Brain microvascular endothelial cell (primary cell): ENCODE results near the gene CINP.

ENCODE experiments used
- DNase-seq: peaks from one replicate; pipeline ENCODE4 v3.0.0-alpha.2; 2020
- H3K27ac ChIP-seq: fragments of 250-450 bp; sonication (Bioruptor Pico); 2 replicates; pipeline ENCODE4 v1.5.1; 2020; ENCODE audit warnings: mild to moderate bottlenecking, moderate library complexity
- H3K27me3 ChIP-seq: fragments of 250-450 bp; sonication (Bioruptor Pico); replicated peaks from 2 replicates; pipeline ENCODE4 v1.5.1; 2020; ENCODE audit warnings: mild to moderate bottlenecking
- H3K36me3 ChIP-seq: fragments of 250-450 bp; sonication (Bioruptor Pico); replicated peaks from 2 replicates; pipeline ENCODE4 v1.5.1; 2020; ENCODE audit warnings: mild to moderate bottlenecking
- H3K4me3 ChIP-seq: 2 replicates; pipeline ENCODE4 v1.5.1; 2011; ENCODE audit warnings: low read depth, mild to moderate bottlenecking, control low read depth, low read length, moderate library complexity
- in situ Hi-C: cut with HindIII; loops from 2 replicates; pipeline ENCODE4 v1.10.0; 2017; ENCODE audit warnings: low sequenced_read_pairs, low pct_ligation_motif_present
- TF ChIP-seq, protein P1 (sequence below): IDR thresholded peaks from 2 replicates; pipeline ENCODE4 v1.5.1; 2011; ENCODE audit warnings: low read depth, mild to moderate bottlenecking, moderate library complexity, low read length, control low read depth, inconsistent platforms; ENCODE audit errors: missing control alignments

CINP gene

DNA sequence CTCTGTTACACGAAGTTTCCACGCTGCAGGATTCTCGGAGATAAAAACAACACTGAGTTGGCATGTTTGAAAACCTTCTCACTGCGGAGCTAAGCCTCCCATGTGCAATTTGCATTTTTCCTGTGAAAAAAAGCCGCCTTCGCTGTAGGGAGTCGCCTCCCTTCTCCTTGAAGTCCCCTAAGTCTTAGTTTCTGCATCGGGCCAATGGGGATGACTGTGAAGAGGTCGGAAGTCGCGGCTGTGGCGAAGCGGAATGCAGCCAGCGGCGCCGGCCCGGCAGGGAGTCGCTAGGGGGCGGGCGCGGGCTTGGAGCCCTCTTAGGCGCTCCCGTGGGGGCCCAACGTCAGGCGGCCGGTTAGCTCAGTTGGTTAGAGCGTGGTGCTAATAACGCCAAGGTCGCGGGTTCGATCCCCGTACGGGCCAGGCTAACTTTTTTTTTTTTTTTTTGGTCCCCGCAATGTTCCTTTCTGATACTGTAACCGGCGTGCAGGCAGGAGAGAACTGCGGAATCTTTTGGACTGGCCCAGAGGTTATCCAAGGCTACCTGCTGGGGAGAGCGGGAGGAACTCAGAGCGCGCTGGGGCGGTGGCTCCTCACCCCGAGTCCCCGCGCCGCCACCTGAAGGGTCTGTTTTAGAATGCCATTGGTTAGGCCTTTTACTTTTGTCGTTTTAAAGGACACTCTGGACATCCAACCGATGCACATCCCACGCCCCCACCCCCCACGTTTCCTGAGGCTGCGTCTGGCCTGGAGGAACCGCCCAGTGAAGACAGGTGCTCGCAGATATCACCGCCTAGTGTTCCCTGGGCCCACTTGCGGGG, 45.7 kb downstream of the CINP start:
- in situ Hi-C loops: loop anchor here (10.0 kb wide), 1 partner anchor 82 kb away; no protein-coding TSS in a partner anchor
- Histone ChIP-seq H3K27me3 (no peaks in the 10 kb centered on the region), H3K36me3 (no peaks in the 10 kb centered on the region), H3K27ac (peak overlapping the region; percentile 78), H3K4me3 (peak overlapping the region; percentile 66)
- TF ChIP-seq, protein P1, sequence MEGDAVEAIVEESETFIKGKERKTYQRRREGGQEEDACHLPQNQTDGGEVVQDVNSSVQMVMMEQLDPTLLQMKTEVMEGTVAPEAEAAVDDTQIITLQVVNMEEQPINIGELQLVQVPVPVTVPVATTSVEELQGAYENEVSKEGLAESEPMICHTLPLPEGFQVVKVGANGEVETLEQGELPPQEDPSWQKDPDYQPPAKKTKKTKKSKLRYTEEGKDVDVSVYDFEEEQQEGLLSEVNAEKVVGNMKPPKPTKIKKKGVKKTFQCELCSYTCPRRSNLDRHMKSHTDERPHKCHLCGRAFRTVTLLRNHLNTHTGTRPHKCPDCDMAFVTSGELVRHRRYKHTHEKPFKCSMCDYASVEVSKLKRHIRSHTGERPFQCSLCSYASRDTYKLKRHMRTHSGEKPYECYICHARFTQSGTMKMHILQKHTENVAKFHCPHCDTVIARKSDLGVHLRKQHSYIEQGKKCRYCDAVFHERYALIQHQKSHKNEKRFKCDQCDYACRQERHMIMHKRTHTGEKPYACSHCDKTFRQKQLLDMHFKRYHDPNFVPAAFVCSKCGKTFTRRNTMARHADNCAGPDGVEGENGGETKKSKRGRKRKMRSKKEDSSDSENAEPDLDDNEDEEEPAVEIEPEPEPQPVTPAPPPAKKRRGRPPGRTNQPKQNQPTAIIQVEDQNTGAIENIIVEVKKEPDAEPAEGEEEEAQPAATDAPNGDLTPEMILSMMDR: peak; percentile 71
- peak; percentile 88 for DNase-seq

DNA sequence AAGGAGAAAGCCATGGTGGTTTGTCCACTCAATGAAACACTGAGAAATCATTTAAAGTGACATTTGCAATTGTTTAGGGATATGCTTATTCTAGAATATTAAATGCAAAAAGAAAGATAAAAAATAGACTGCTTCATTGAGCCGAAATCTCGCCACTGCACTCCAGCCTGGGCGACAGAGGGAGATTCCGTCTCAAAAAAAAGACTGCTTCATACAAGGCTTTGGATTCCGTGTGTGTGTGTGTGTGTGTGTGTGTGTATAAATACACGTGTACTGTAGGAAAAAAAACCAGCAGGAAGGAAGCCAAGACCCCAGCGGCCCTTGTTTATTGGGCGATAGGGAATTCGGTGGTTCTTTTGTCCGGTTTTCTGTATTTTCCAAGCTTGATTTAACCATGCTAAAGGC, 46.4 kb downstream of the CINP start:
- DNase-seq: peak; percentile 78
- Histone ChIP-seq H3K36me3 (no peaks in the 10 kb centered on the region), H3K4me3 (peak overlapping the region; percentile 46), H3K27me3 (no peaks in the 10 kb centered on the region), H3K27ac (peak overlapping the region; percentile 78)
- in situ Hi-C loops: loop anchor here (10.0 kb wide), 1 partner anchor 82 kb away; no protein-coding TSS in a partner anchor
- TF ChIP-seq, protein P1: no peak

- no peak overlapping the region for H3K27ac ChIP-seq
- in situ Hi-C loops: loop anchor here (10.0 kb wide), 1 partner anchor 80 kb away; no protein-coding TSS in a partner anchor
- no peaks in the 10 kb centered on the region for H3K27me3 ChIP-seq
- TF ChIP-seq, protein P1: no peak
- no peaks in the 10 kb centered on the region for H3K36me3 ChIP-seq
- H3K4me3 ChIP-seq: no peak overlapping the region
- DNase-seq: no peak
Observed at GRCh38 chr14:102315121-102315520, 47.6 kb downstream of the CINP start.

GRCh38 chr14:102314242-102315011, 48.3 kb downstream of the CINP start:
- peak; percentile 72 for DNase-seq
- Histone ChIP-seq H3K4me3 (peak overlapping the region; percentile 63), H3K36me3 (no peaks in the 10 kb centered on the region), H3K27me3 (no peaks in the 10 kb centered on the region), H3K27ac (peak overlapping the region; percentile 47)
- TF ChIP-seq, protein P1: peak; percentile 88
- in situ Hi-C loops: loop anchor here (10.0 kb wide), 1 partner anchor 80 kb away; no protein-coding TSS in a partner anchor

DNA sequence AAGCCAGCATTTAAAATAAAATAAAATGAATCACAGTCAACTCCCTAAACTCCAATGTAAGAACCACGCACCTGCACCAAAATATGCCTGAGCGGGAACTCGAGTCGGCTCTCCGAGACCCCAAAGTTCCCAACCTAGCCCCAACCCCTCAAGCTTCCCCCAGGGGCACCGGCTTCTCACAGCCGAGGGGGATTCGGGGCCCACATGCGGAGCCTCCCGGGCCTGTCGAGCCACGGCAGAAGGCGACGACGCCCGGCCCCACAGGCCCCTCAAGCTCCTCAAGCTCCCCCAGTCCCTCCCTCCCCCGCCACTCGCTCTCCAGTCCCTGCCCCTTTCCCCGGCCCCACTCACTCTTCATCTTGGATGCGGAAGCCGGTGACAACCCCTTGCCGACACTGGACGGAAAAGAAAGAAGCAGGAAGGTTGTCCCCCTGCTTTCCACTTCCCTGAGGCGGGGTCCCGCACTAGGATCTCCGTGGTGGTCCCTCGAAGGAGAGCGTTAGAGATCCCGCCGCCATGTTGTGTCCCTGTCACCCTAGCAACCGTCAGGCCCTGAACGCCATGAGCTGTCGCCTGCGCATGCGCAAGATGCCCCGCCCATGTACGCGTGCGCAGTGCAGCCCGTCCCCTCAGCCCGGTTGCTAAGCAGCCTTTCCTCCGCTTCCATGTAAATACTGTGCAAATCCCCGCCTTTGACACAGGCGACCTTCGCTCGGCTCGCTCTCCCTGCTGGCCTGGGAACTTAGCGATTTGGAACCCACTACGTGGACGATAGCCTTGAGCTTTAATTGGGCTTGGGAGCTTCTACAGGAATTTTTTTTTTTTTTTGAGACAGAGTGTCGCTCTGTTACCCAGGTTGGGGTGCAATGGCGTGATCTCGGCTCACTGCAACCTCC, 57.8 kb downstream of the CINP start, which contains the start of gene MOK:
Gene MOK, minus strand, starts transcription at position 554 of the 896 bp plus-strand sequence. Its CDS starts 196 bp downstream, at position 358.
- TF ChIP-seq, protein P1: no peak
- in situ Hi-C loops: no loop called here

More for the DNA sequence above, 57.8 kb downstream of the CINP start, which contains the start of gene MOK:
- Histone ChIP-seq H3K27me3 (no peaks in the 10 kb centered on the region), H3K36me3 (no peaks in the 10 kb centered on the region), H3K4me3 (peak within 1 kb of the TSS; percentile 95), H3K27ac (peak within 1 kb of the TSS; percentile 88)
- peak; percentile 98 for DNase-seq
